GM12878 (cell line): ENCODE measurements around the gene FOXP3. TPM values are rescaled to one million over a fixed set of nuclear protein-coding genes. Genes with fewer than 3 reads are reported as not detected.

ENCODE experiments used
- ATAC-seq: fragments of 200-7000 bp; cut with Tn5 transposase; 3 replicates; pipeline ENCODE4 v1.9.1; 2020; ENCODE audit warnings: mild to moderate bottlenecking, moderate library complexity
- BruUV-seq: library from RNA; stranded (reverse); fragments of 400-500 nt; replicated peaks from 2 replicates; lab custom pipeline; 2021; lab: Mats Ljungman, UMichigan
- CTCF ChIA-PET: fragments of 300-600 bp; sonication (Branson Sonifier 250); formaldehyde crosslinking; extraction: SDS; loops from one replicate; lab custom pipeline; 2021; ENCODE audit warnings: inconsistent platforms; lab: Yijun Ruan, JAX
- POLR2A ChIA-PET: fragments of 350-600 bp; formaldehyde crosslinking; extraction: SDS; loops from one replicate; lab custom pipeline; 2021; ENCODE audit warnings: inconsistent platforms; lab: Charles Lee
- RAD21 ChIA-PET: fragments of 300-600 bp; sonication (Branson Sonifier 250); formaldehyde crosslinking; loops from one replicate; lab custom pipeline; 2023; ENCODE audit warnings: antibody characterized with exemption; ENCODE audit not compliant: unreplicated experiment; lab: Charles Lee
- SMC1A ChIA-PET: fragments of 300-600 bp; sonication (Branson Sonifier 250); formaldehyde crosslinking; loops from one replicate; lab custom pipeline; 2023; ENCODE audit not compliant: unreplicated experiment, uncharacterized antibody; lab: Charles Lee
- DNase-seq: peaks from one replicate; pipeline ENCODE4 v3.0.0-alpha.2; 2011; ENCODE audit warnings: low read depth, low spot score
- FAIRE-seq: peaks from 3 replicates; lab custom pipeline; 2011; peaks lifted over from hg19 to GRCh38; lab: Jason Lieb, UNC
- H2AFZ ChIP-seq: 2 replicates; pipeline ENCODE4 v1.6.0; 2011; ENCODE audit warnings: low read depth, low read length, control low read depth; ENCODE audit not compliant: control insufficient read depth
- H3K27ac ChIP-seq: 2 replicates; pipeline ENCODE4 v1.5.1; 2011; ENCODE audit warnings: control low read depth; ENCODE audit not compliant: control insufficient read depth, insufficient read depth
- H3K27me3 ChIP-seq, 2 experiments: replicated peaks in 1 of 2; 2 replicates each; pipeline versions ENCODE4 v1.6.0 to v1.6.1; 2011; ENCODE audit warnings: low read length in 1 of 2; ENCODE audit not compliant: control insufficient read depth in 2 of 2, insufficient read depth in 2 of 2
- H3K36me3 ChIP-seq, 2 experiments: 2 replicates each; pipeline ENCODE4 v1.5.1; 2011; ENCODE audit warnings: low read length in 1 of 2; ENCODE audit not compliant: control insufficient read depth in 2 of 2, insufficient read depth in 2 of 2
- H3K4me1 ChIP-seq: 2 replicates; pipeline ENCODE4 v1.6.1; 2011; ENCODE audit warnings: mild to moderate bottlenecking, low read length, moderate library complexity, mixed read lengths; ENCODE audit not compliant: control insufficient read depth, insufficient read depth
- H3K4me2 ChIP-seq: 2 replicates; pipeline ENCODE4 v1.6.0; 2011; ENCODE audit warnings: control low read depth; ENCODE audit not compliant: control insufficient read depth, insufficient read depth
- H3K4me3 ChIP-seq: fragments of 200-600 bp; sonication (generic); 2 replicates; pipeline ENCODE4 v1.5.1; 2016
- H3K79me2 ChIP-seq: 2 replicates; pipeline ENCODE4 v1.6.0; 2011; ENCODE audit warnings: low read length; ENCODE audit not compliant: control insufficient read depth, insufficient read depth
- H3K9ac ChIP-seq: 2 replicates; pipeline ENCODE4 v1.8.0; 2011; ENCODE audit warnings: low read length, control low read depth, mixed read lengths; ENCODE audit not compliant: control insufficient read depth, insufficient read depth
- H3K9me3 ChIP-seq: replicated peaks from 3 replicates; pipeline ENCODE4 v1.5.1; 2011; ENCODE audit warnings: mild to moderate bottlenecking, low read length; ENCODE audit not compliant: control insufficient read depth, insufficient read depth
- H4K20me1 ChIP-seq: 2 replicates; pipeline ENCODE4 v1.6.0; 2011; ENCODE audit not compliant: control insufficient read depth, insufficient read depth
- HSF1 ChIP-seq: fragments of 150-350 bp; IDR thresholded peaks from 2 replicates; pipeline ENCODE4 v1.6.1; 2014; ENCODE audit warnings: mild to moderate bottlenecking, low read depth, low read length
- KLF5 ChIP-seq: fragments of 450-650 bp; IDR thresholded peaks from 2 replicates; pipeline ENCODE4 v1.6.1; 2014; ENCODE audit warnings: mild to moderate bottlenecking; ENCODE audit not compliant: partially characterized antibody
- LARP7 ChIP-seq: fragments of 450-650 bp; IDR thresholded peaks from 2 replicates; pipeline ENCODE4 v1.6.1; 2017; ENCODE audit warnings: mild to moderate bottlenecking
- MYC ChIP-seq: IDR thresholded peaks from 2 replicates; pipeline ENCODE4 v1.6.1; 2011; ENCODE audit warnings: mild to moderate bottlenecking, low read length, moderate library complexity, inconsistent platforms; ENCODE audit not compliant: insufficient read depth, insufficient replicate concordance, insufficient read length, severe bottlenecking
- NFXL1 ChIP-seq: fragments of 450-650 bp; IDR thresholded peaks from 2 replicates; pipeline ENCODE4 v1.6.1; 2017; ENCODE audit warnings: antibody characterized with exemption, mild to moderate bottlenecking, borderline replicate concordance
- PML ChIP-seq: IDR thresholded peaks from 2 replicates; pipeline ENCODE4 v1.6.1; 2012; ENCODE audit warnings: low read length, inconsistent platforms
- YY1 ChIP-seq: IDR thresholded peaks from 2 replicates; pipeline ENCODE4 v1.6.1; 2011; ENCODE audit warnings: low read depth, mild to moderate bottlenecking, low read length
- ZBTB11 ChIP-seq: fragments of 450-650 bp; formaldehyde crosslinking; IDR thresholded peaks from 2 replicates; pipeline ENCODE4 v1.5.0; 2022; ENCODE audit warnings: mild to moderate bottlenecking, missing genetic modification characterization
- WGBS: methylation state at CpG from one replicate; pipeline ENCODE4 v1.1.6; 2016; ENCODE audit warnings: low lambda C conversion rate; ENCODE audit not compliant: insufficient replicate concordance, insufficient coverage; ENCODE audit errors: missing lambda C conversion rate; 5-methylcytosine and 5-hydroxymethylcytosine counted together
- in situ Hi-C: fragments of 300-500 bp; cut with MboI; formaldehyde crosslinking; loops from 9 replicates; pipeline ENCODE4 v1.14.3; 2018; ENCODE audit warnings: mixed read lengths
- intact Hi-C: fragments of 100-400 bp; cut with micrococcal nuclease; formaldehyde crosslinking; loops from one replicate; pipeline ENCODE4 v1.14.2; 2022; ENCODE audit not compliant: unreplicated experiment
- polyA plus RNA-seq, 11 experiments: library from polyadenylated mRNA; depleted of rRNA in 4 of 11; unstranded in 6 of 11; stranded (reverse) in 5 of 11; fragments of >200 nt; fragmentation: Nextera tagmentation in 4 of 11; fragmentation: Illumina TruSeq in 1 of 11; extraction: Ambion mirVana in 4 of 11; extraction: Trizol in 1 of 11; gene quantifications; 1 replicate in 1 of 11; 2 replicates in 10 of 11; pipeline versions ENCODE4 v1.2.1 to v1.2.3, GENCODE V29; 2011 to 2016; ENCODE audit warnings: inconsistent platforms in 2 of 11, missing spikeins in 2 of 11, low read depth in 1 of 11
- total RNA-seq, 4 experiments: library from RNA; depleted of rRNA in 3 of 4; stranded (reverse); fragments of >200 nt in 3 of 4; fragmentation: Illumina TruSeq in 1 of 4; extraction: Trizol in 1 of 4; gene quantifications; 2 replicates each; pipeline versions ENCODE4 v1.2.1 to v1.2.3, GENCODE V29; 2013 to 2021

FOXP3 gene
- total and polyA plus RNA-seq, 10 of the 15 experiments (the other 5 are each of a cell fraction or from before 2014, with no cell fraction given): 0.02 to 0.21 (median 0.08) TPM; not detected in 3

- TF ChIP-seq HSF1 (no peak), MYC (no peak), KLF5 (peak; percentile 78)
Observed at GRCh38 chrX:49269010-49269766, 4.7 kb upstream of the FOXP3 start (continued).

- in situ Hi-C loops: loop anchor here (5.0 kb wide), 1 partner anchor 76 kb away; no protein-coding TSS in a partner anchor
- Histone ChIP-seq H2AFZ (peak overlapping the region; percentile 66), H3K27me3 (no peaks in the 10 kb centered on the region), H3K36me3 (no peaks in the 10 kb centered on the region), H3K79me2 (peaks cover 15% of the 10 kb centered on the region), H3K4me1 (peaks cover 4% of the 10 kb centered on the region; the same call in 1 of the 2 replicates), H3K27ac (peak overlapping the region; percentile 80), H3K9me3 (no peaks in the 10 kb centered on the region; the same call in 2 of the 3 replicates), H3K4me2 (peak overlapping the region; percentile 68), H3K4me3 (peak overlapping the region; percentile 26; the same call in 1 of the 2 replicates), H4K20me1 (no peaks in the 10 kb centered on the region), H3K9ac (peak overlapping the region; percentile 79)
- POLR2A ChIA-PET: interaction anchor here (0.8 to 1.4 kb wide), 7 partner anchors 34 to 189 kb away, joined by 3 to 17 read pairs (median 3); partner anchors contain the start of genes CCDC22 and WDR45
- SMC1A ChIA-PET: interaction anchor here (0.5 to 2.8 kb wide), 5 partner anchors 45 to 1248 kb away, joined by 3 to 14 read pairs (median 4); no protein-coding TSS in a partner anchor
- ATAC-seq: no peak
- no peak for FAIRE-seq
- TSS peak; percentile 95 for BruUV-seq
- intact Hi-C loops: loop anchor here (2.0 kb wide), 1 partner anchor 78 kb away; no protein-coding TSS in a partner anchor
- CTCF ChIA-PET: interaction anchor here (0.8 to 2.4 kb wide), 6 partner anchors 39 to 126 kb away, joined by 3 to 18 read pairs (median 4); no protein-coding TSS in a partner anchor
- WGBS: 30% methylated on average over 4 of the region's 4 CpGs
- TF ChIP-seq LARP7 (peak; percentile 40; the same call in 1 of the 2 replicates), MYC (peak; percentile 20), NFXL1 (no peak), PML (0 out of 2 replicates have a peak, but pooled peaks have one; percentile 42), ZBTB11 (CRISPR knock-in tag) (no peak), YY1 (peak; percentile 83)
- RAD21 ChIA-PET: interaction anchor here (0.8 to 2.4 kb wide), 9 partner anchors 32 to 105 kb away, joined by 3 to 19 read pairs (median 4); partner anchors contain the start of gene CCDC22
- no peak for DNase-seq
Observed at GRCh38 chrX:49268702-49269009, 4.1 kb upstream of the FOXP3 start.
